Measurements from ENCODE around the gene XKR8. TPM values are rescaled to one million over a fixed set of nuclear protein-coding genes. Genes with fewer than 3 reads are reported as not detected.

XKR8 gene
- total RNA-seq, 1 experiment from 2014 or later, result 3.3 TPM

- H3K4me3 Mint-ChIP-seq (ENCODE audit: low read depth, unreplicated experiment), result no peak overlapping the region
- no peak for TF ChIP-seq CTCF (IDR thresholded peaks at IDR 0.05; ENCODE audit: unreplicated experiment)
- intact Hi-C loops (cut with micrococcal nuclease; ENCODE audit: unreplicated experiment), result no loop called here
- CTCF ChIA-PET, result no interaction called here
- no TSS peak for BruUV-seq (replicated peaks)
- no peaks in the 10 kb centered on the region for H3K9me3 Mint-ChIP-seq (ENCODE audit: low read depth, unreplicated experiment)
- DNase-seq, result no peak
- H3K4me1 Mint-ChIP-seq (ENCODE audit: low read depth, unreplicated experiment), result no peaks in the 10 kb centered on the region
- H3K36me3 Mint-ChIP-seq (ENCODE audit: insufficient read depth, unreplicated experiment), result no peaks in the 10 kb centered on the region
- no peaks in the 10 kb centered on the region for H3K27me3 Mint-ChIP-seq (ENCODE audit: unreplicated experiment)
- H3K27ac Mint-ChIP-seq (ENCODE audit: unreplicated experiment), result no peak overlapping the region
Observed at GRCh38 chr1:27928216-27928954, 31.4 kb upstream of the XKR8 start.

DNA sequence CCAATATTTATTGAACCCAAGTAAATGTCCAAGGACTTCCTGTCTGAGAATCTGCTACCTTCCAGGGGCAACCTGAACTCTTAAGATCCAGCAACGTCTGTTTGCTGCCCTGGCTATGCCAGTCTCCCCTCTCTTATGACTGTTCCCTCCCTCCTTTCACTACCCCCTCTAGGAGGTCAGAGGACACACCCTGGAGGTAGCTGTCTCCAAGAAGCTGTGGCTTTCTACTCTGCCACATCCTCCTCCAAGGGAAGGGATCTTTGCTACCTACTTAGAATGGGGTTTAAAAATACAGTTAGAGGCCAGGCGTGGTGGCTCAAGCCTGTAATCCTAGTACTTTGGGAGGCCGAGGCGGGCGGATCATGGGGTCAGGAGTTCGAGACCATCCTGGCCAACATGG, 28.6 kb upstream of the XKR8 start:
- Mint-ChIP-seq H3K27ac (ENCODE audit: unreplicated experiment) (no peak overlapping the region), H3K36me3 (ENCODE audit: insufficient read depth, unreplicated experiment) (peaks cover 10% of the 10 kb centered on the region), H3K4me1 (ENCODE audit: low read depth, unreplicated experiment) (peaks cover 14% of the 10 kb centered on the region), H3K27me3 (ENCODE audit: unreplicated experiment) (no peaks in the 10 kb centered on the region), H3K4me3 (ENCODE audit: low read depth, unreplicated experiment) (no peak overlapping the region), H3K9me3 (ENCODE audit: low read depth, unreplicated experiment) (no peaks in the 10 kb centered on the region)
- CTCF ChIA-PET, result no interaction called here
- no peak for DNase-seq
- TF ChIP-seq CTCF (IDR thresholded peaks at IDR 0.05; ENCODE audit: unreplicated experiment), result no peak
- BruUV-seq (replicated peaks), result no TSS peak
- intact Hi-C loops (cut with micrococcal nuclease; ENCODE audit: unreplicated experiment), result no loop called here

GRCh38 chr1:27931759-27932158, 28.0 kb upstream of the XKR8 start:
- Mint-ChIP-seq H3K4me3 (ENCODE audit: low read depth, unreplicated experiment) (no peak overlapping the region), H3K4me1 (ENCODE audit: low read depth, unreplicated experiment) (peaks cover 14% of the 10 kb centered on the region), H3K9me3 (ENCODE audit: low read depth, unreplicated experiment) (no peaks in the 10 kb centered on the region), H3K27me3 (ENCODE audit: unreplicated experiment) (no peaks in the 10 kb centered on the region), H3K36me3 (ENCODE audit: insufficient read depth, unreplicated experiment) (peaks cover 10% of the 10 kb centered on the region), H3K27ac (ENCODE audit: unreplicated experiment) (no peak overlapping the region)
- DNase-seq, result no peak
- CTCF ChIA-PET, result no interaction called here
- BruUV-seq (replicated peaks), result no TSS peak
- intact Hi-C loops (cut with micrococcal nuclease; ENCODE audit: unreplicated experiment), result no loop called here
- no peak for TF ChIP-seq CTCF (IDR thresholded peaks at IDR 0.05; ENCODE audit: unreplicated experiment)

DNA sequence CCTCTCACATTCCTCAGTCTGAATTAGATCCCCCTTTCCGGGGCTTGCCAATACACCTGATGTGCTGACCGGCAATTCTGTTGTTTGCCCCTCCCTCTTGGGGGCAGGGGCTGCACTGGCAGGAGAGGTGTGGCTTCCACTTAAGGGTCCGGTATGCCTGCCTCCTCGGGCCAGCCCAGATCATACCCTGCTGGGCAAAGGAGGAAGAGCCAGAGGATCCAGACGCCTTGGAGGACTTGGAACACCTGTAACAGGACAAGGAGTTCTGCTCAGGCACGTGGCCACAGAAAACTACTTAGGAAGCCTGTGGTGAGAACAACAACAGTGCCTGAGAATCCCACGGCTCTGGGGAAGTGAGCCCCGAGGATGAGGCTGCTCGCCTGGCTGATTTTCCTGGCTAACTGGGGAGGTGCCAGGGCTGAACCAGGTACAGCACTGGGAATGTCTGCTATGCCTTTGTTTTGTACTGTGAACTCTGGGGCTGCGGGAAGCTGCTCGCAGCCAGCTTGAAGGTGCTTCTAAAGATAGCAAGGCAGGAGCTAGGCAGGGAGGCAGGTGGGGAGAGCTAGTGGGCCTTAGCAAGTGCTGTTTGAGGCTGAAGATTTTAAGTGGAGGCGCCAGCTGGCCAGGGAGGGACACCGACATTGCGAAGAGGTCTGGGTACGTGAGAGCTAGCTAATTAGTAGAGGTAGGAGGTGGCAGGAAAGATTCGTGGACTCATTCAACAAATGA, 24.8 kb upstream of the XKR8 start, which contains the start of gene SMPDL3B:
TSS of gene SMPDL3B (plus strand) at position 183 of the 732 bp plus-strand sequence. CDS start at position 367, 184 bp downstream.
- H3K4me1 Mint-ChIP-seq (ENCODE audit: low read depth, unreplicated experiment), result peaks cover 14% of the 10 kb centered on the region
- H3K36me3 Mint-ChIP-seq (ENCODE audit: insufficient read depth, unreplicated experiment), result peaks cover 10% of the 10 kb centered on the region
- intact Hi-C loops (cut with micrococcal nuclease; ENCODE audit: unreplicated experiment), result no loop called here
- TF ChIP-seq CTCF (IDR thresholded peaks at IDR 0.05; ENCODE audit: unreplicated experiment), result no peak
- TSS peak; percentile 69 for BruUV-seq (replicated peaks)
- CTCF ChIA-PET, result interaction anchor here (1.0 kb wide), 1 partner anchor 31 kb away, joined by 3 read pairs; no protein-coding TSS in a partner anchor
- peak within 1 kb of the TSS; percentile 90 for H3K4me3 Mint-ChIP-seq (ENCODE audit: low read depth, unreplicated experiment)
- peak; percentile 82 for DNase-seq
- no peaks in the 10 kb centered on the region for H3K27me3 Mint-ChIP-seq (ENCODE audit: unreplicated experiment)
- peak within 1 kb of the TSS; percentile 70 for H3K27ac Mint-ChIP-seq (ENCODE audit: unreplicated experiment)
- H3K9me3 Mint-ChIP-seq (ENCODE audit: low read depth, unreplicated experiment), result no peaks in the 10 kb centered on the region

All from Calu3 (cell line).